Endodermal cell (in vitro differentiated cells): ENCODE results near the gene FAM174B. TPM values are rescaled to one million over a fixed set of nuclear protein-coding genes. Genes with fewer than 3 reads are reported as not detected.

Source experiments
- DNase-seq: peaks from one replicate; pipeline ENCODE4 v3.0.0-alpha.2; 2017
- H3K27ac ChIP-seq: 2 replicates; pipeline ENCODE4 v1.5.1; 2013; ENCODE audit warnings: mild to moderate bottlenecking, low read depth, low read length, moderate library complexity
- H3K27me3 ChIP-seq: 2 replicates; pipeline ENCODE4 v1.6.1; 2013; ENCODE audit warnings: mild to moderate bottlenecking, low read length, moderate library complexity; ENCODE audit not compliant: insufficient read depth, control insufficient read depth, poor library complexity, severe bottlenecking
- H3K36me3 ChIP-seq: 2 replicates; pipeline ENCODE4 v1.7.0; 2013; ENCODE audit warnings: mild to moderate bottlenecking, low read length, moderate library complexity; ENCODE audit not compliant: control insufficient read depth, insufficient read depth
- H3K4me1 ChIP-seq: one replicate; pipeline ENCODE4 v1.7.0; 2013; ENCODE audit warnings: low read length; ENCODE audit not compliant: control insufficient read depth, insufficient read depth
- H3K4me3 ChIP-seq: 2 replicates; pipeline ENCODE4 v1.5.1; 2013; ENCODE audit warnings: mild to moderate bottlenecking, low read length, moderate library complexity
- H3K9ac ChIP-seq: 2 replicates; pipeline ENCODE4 v1.6.1; 2013; ENCODE audit warnings: mild to moderate bottlenecking, low read length, moderate library complexity; ENCODE audit not compliant: poor library complexity, severe bottlenecking; ENCODE audit errors: extremely low read depth
- H3K9me3 ChIP-seq: 2 replicates; pipeline ENCODE4 v1.6.1; 2013; ENCODE audit warnings: mild to moderate bottlenecking, low read length, moderate library complexity; ENCODE audit not compliant: control insufficient read depth
- H3K27ac Mint-ChIP-seq: 2 replicates; pipeline ENCODE4 v1.8.0; 2020; ENCODE audit warnings: mixed read lengths
- H3K27me3 Mint-ChIP-seq: 2 replicates; pipeline ENCODE4 v1.8.0; 2021; ENCODE audit warnings: mild to moderate bottlenecking, mixed read lengths; ENCODE audit not compliant: insufficient read depth
- H3K36me3 Mint-ChIP-seq: 2 replicates; pipeline ENCODE4 v1.8.0; 2020; ENCODE audit warnings: low read depth, mixed read lengths
- H3K4me1 Mint-ChIP-seq: 2 replicates; pipeline ENCODE4 v1.8.0; 2020; ENCODE audit warnings: mixed read lengths
- H3K4me3 Mint-ChIP-seq: 2 replicates; pipeline ENCODE4 v1.8.0; 2020; ENCODE audit warnings: mild to moderate bottlenecking, moderate library complexity, mixed read lengths
- H3K9me3 Mint-ChIP-seq: 2 replicates; pipeline ENCODE4 v1.8.0; 2020; ENCODE audit warnings: mild to moderate bottlenecking, mixed read lengths
- WGBS, 2 experiments: methylation state at CpG; one replicate each; pipeline versions ENCODE4 v1.1.5 to v1.1.7; 2013; ENCODE audit warnings: missing lambda C conversion rate in 2 of 2, mixed read lengths in 1 of 2; ENCODE audit not compliant: insufficient coverage in 1 of 2, insufficient read length in 1 of 2; 5-methylcytosine and 5-hydroxymethylcytosine counted together
- long read RNA-seq, 4 experiments: library from polyadenylated mRNA in 2 of 4; library from RNA in 1 of 4; library from capped mRNA in 1 of 4; stranded (forward) in 3 of 4; unstranded in 1 of 4; transcript quantifications; one replicate each; pipeline ENCODE4 v2.0.0, GENCODE V29; 2020 to 2021; ENCODE audit warnings: inconsistent platforms in 1 of 4
- polyA plus RNA-seq, 2 experiments: library from polyadenylated mRNA; stranded (reverse); fragments of 50-300 nt; gene quantifications; one replicate each; pipeline ENCODE4 v1.2.3, GENCODE V29; 2013
- total RNA-seq, 2 donors: library from RNA; stranded (reverse); fragmentation: NEBNext Ultra II Directional in 1 of 2; extraction: Animal tissue kit (Norgen Biotek cat#: 25700) in 1 of 2; gene quantifications; 2 replicates in 1 of 2; 3 replicates in 1 of 2; pipeline ENCODE4 v1.2.1, GENCODE V29; 2021
- TF ChIP-seq, protein P1 (sequence below): fragments of 200-600 bp; sonication (generic); conservative IDR thresholded peaks from 2 replicates; pipeline ENCODE4 v1.5.0; 2021; ENCODE audit warnings: antibody characterized with exemption, mild to moderate bottlenecking

The FAM174B gene
- 100 to 1,000 TPM in 1 of 2 donors, 10 to 100 TPM in 1; 66.0 to 105 TPM for total RNA-seq
- polyA plus RNA-seq (2013, experiment 1 of 2): 22.2 TPM
- polyA plus RNA-seq (2013, experiment 2 of 2): 27.3 TPM
- long read RNA-seq, experiment 1, transcript FAM174B-201 (3 exons, 2,792 nt): major isoform, 17 of 27 reads
- long read RNA-seq, experiment 1, partial matches to known transcripts: 9 of 27 reads
- long read RNA-seq, experiment 1, other reads (novel, unspliced or antisense): 1 of 27 reads
- long read RNA-seq, experiment 2, transcript FAM174B-201 (3 exons, 2,792 nt): major isoform, 190 of 203 reads
- long read RNA-seq, experiment 2, partial matches to known transcripts: 1 of 203 reads
- long read RNA-seq, experiment 2, other reads (novel, unspliced or antisense): 11 of 203 reads
- long read RNA-seq, experiment 3, transcript FAM174B-211 (3 exons, 555 nt): minor isoform, 5 of 620 reads
- long read RNA-seq, experiment 3, transcript FAM174B-205 (2 exons, 221 nt): minor isoform, 8 of 620 reads
- long read RNA-seq, experiment 3, transcript FAM174B-201 (3 exons, 2,792 nt): major isoform, 568 of 620 reads
- long read RNA-seq, experiment 3, partial matches to known transcripts: 0 of 620 reads
- long read RNA-seq, experiment 3, other reads (novel, unspliced or antisense): 35 of 620 reads
- long read RNA-seq, experiment 4, partial matches to known transcripts: 1 of 5 reads
- long read RNA-seq, experiment 4, other reads (novel, unspliced or antisense): 3 of 5 reads

GRCh38 chr15:92655178-92655995 is at the start of gene FAM174B:
Gene FAM174B (minus strand): TSS chr15:92655775.
- Histone ChIP-seq H3K36me3 (peaks cover 27% of the 10 kb centered on the region), H3K9ac (peak within 1 kb of the TSS; percentile 7), H3K4me3 (peak within 1 kb of the TSS; percentile 79), H3K9me3 (peaks cover 19% of the 10 kb centered on the region), H3K4me1 (peaks cover 18% of the 10 kb centered on the region), H3K27me3 (no peaks in the 10 kb centered on the region), H3K27ac (no peak within 1 kb of the TSS)
- H3K27ac Mint-ChIP-seq: peak within 1 kb of the TSS; percentile 93
- H3K36me3 Mint-ChIP-seq: peaks cover 33% of the 10 kb centered on the region
- WGBS, 2 experiments: 1 to 3% methylated on average over 26 to 100 of the region's 100 CpGs
- DNase-seq: peak; percentile 87
- no peaks in the 10 kb centered on the region for H3K9me3 Mint-ChIP-seq
- TF ChIP-seq, protein P1, sequence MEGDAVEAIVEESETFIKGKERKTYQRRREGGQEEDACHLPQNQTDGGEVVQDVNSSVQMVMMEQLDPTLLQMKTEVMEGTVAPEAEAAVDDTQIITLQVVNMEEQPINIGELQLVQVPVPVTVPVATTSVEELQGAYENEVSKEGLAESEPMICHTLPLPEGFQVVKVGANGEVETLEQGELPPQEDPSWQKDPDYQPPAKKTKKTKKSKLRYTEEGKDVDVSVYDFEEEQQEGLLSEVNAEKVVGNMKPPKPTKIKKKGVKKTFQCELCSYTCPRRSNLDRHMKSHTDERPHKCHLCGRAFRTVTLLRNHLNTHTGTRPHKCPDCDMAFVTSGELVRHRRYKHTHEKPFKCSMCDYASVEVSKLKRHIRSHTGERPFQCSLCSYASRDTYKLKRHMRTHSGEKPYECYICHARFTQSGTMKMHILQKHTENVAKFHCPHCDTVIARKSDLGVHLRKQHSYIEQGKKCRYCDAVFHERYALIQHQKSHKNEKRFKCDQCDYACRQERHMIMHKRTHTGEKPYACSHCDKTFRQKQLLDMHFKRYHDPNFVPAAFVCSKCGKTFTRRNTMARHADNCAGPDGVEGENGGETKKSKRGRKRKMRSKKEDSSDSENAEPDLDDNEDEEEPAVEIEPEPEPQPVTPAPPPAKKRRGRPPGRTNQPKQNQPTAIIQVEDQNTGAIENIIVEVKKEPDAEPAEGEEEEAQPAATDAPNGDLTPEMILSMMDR: peak; percentile 52
- no peaks in the 10 kb centered on the region for H3K27me3 Mint-ChIP-seq
- H3K4me1 Mint-ChIP-seq: peaks cover 37% of the 10 kb centered on the region
- peak within 1 kb of the TSS; percentile 79 for H3K4me3 Mint-ChIP-seq

- no peaks in the 10 kb centered on the region for H3K4me1 ChIP-seq
- H3K27me3 Mint-ChIP-seq: peaks cover 1% of the 10 kb centered on the region
- no peak overlapping the region for H3K27ac Mint-ChIP-seq
- H3K4me1 Mint-ChIP-seq: peaks cover 1% of the 10 kb centered on the region
- TF ChIP-seq, protein P1: no peak
- 74 to 95% methylated on average over 2 to 5 of the region's 5 CpGs for WGBS, 2 experiments
- no peak overlapping the region for H3K9ac ChIP-seq
- peaks cover 12% of the 10 kb centered on the region for H3K9me3 ChIP-seq
- no peak overlapping the region for H3K4me3 Mint-ChIP-seq
- H3K27me3 ChIP-seq: no peaks in the 10 kb centered on the region
- no peak for DNase-seq
- H3K36me3 Mint-ChIP-seq: peaks cover 7% of the 10 kb centered on the region
- H3K4me3 ChIP-seq: no peak overlapping the region
- peaks cover 21% of the 10 kb centered on the region for H3K9me3 Mint-ChIP-seq
- no peaks in the 10 kb centered on the region for H3K36me3 ChIP-seq
- H3K27ac ChIP-seq: no peak overlapping the region
Observed at GRCh38 chr15:92696096-92696495, 40.5 kb upstream of the FAM174B start.

DNA sequence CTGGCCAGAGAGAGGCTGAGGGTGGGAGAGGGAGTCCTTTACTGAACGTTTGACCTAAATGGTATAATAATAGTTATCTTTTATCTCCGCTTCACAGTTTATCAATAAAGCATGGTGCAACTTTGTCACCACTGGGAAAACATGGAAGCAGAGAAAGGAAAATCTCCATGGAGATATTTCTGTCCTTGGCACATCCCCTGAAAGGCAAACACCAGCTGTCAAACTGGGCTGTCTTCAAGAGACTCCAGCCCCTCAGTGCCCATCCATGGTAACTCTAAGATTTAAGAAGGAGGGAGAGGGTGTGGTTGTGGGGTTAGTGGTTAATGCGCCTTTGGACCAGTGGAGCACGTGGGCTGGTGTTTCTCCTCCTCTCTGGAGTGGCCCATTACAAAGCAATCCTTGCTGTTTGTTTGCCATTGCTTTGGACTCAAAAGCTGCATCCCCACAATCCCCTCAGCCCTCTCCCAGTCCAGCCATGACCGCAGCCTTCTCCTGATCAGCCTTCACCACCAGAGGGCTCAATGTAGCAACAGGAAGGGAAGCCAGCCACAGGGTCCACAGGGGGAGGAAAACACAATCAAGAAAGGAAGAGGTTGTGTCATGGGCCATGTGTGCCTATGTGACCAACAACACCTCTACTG is 38.2 kb upstream of the FAM174B start:
- H3K27me3 Mint-ChIP-seq: no peaks in the 10 kb centered on the region
- H3K36me3 Mint-ChIP-seq: peaks cover 14% of the 10 kb centered on the region
- peaks cover 22% of the 10 kb centered on the region for H3K9me3 ChIP-seq
- H3K9me3 Mint-ChIP-seq: peaks cover 23% of the 10 kb centered on the region
- H3K27ac ChIP-seq: no peak overlapping the region
- H3K9ac ChIP-seq: no peak overlapping the region
- peak; percentile 90 for DNase-seq
- no peak overlapping the region for H3K4me3 Mint-ChIP-seq
- no peaks in the 10 kb centered on the region for H3K36me3 ChIP-seq
- H3K4me3 ChIP-seq: no peak overlapping the region
- no peaks in the 10 kb centered on the region for H3K4me1 ChIP-seq
- no peaks in the 10 kb centered on the region for H3K27me3 ChIP-seq
- TF ChIP-seq, protein P1: peak; percentile 83
- 79% methylated on average over 5 of the region's 5 CpGs; no CpG with 5 or more reads in 1 of the 2 experiments for WGBS, 2 experiments
- H3K4me1 Mint-ChIP-seq: peaks cover 1% of the 10 kb centered on the region
- no peak overlapping the region for H3K27ac Mint-ChIP-seq
